Gastrocnemius medialis (tissue), 4 donors: Measurements from ENCODE around the gene SLC35F2.

Source experiments
- CTCF ChIP-seq, 5 experiments: fragments of 450-650 bp in 3 of 5; fragments of 200-600 bp in 2 of 5; sonication (generic) in 2 of 5; IDR thresholded peaks in 4 of 5; conservative IDR thresholded peaks in 1 of 5; 1 replicate in 4 of 5; 2 replicates in 1 of 5; pipeline ENCODE4 v1.5.1; 2016 to 2019; ENCODE audit warnings: antibody characterized with exemption in 5 of 5, mild to moderate bottlenecking in 3 of 5, moderate library complexity in 3 of 5
- POLR2A ChIP-seq, 2 donors: fragments of 450-650 bp; IDR thresholded peaks; one replicate each; pipeline ENCODE4 v1.6.1; 2017; ENCODE audit warnings: antibody characterized with exemption in 2 of 2, mild to moderate bottlenecking in 2 of 2, moderate library complexity in 2 of 2

- TF ChIP-seq CTCF (IDR thresholded peaks at IDR 0.05 in 4 of 5, conservative IDR thresholded peaks at IDR 0.05 in 1 of 5) (no peak), POLR2A (IDR thresholded peaks at IDR 0.05) (no peak)
Measured at GRCh38 chr11:107847184-107847583, 11.4 kb downstream of the SLC35F2 start.
